Memory B cell (primary cell): Measurements from ENCODE around the gene ABCF3.

Experiments
- ATAC-seq: fragments of 150-1000 bp; cut with Tn5 transposase; 2 replicates; pipeline ENCODE4 v1.10.0; 2021; ENCODE audit warnings: low read depth, mild to moderate bottlenecking, moderate library complexity
- DNase-seq, 2 donors: peaks; one replicate each; pipeline ENCODE4 v3.0.0; 2022; ENCODE audit warnings: low spot score in 2 of 2
- H3K27ac Mint-ChIP-seq: one replicate; pipeline ENCODE4 v1.8.0; 2022; ENCODE audit warnings: mild to moderate bottlenecking, moderate library complexity, mixed read lengths
- H3K27me3 Mint-ChIP-seq: one replicate; pipeline ENCODE4 v1.8.0; 2022; ENCODE audit warnings: mixed read lengths
- H3K36me3 Mint-ChIP-seq: one replicate; pipeline ENCODE4 v1.8.0; 2022; ENCODE audit warnings: mild to moderate bottlenecking, mixed read lengths
- H3K4me1 Mint-ChIP-seq: one replicate; pipeline ENCODE4 v1.8.0; 2022; ENCODE audit warnings: mixed read lengths
- H3K4me3 Mint-ChIP-seq: one replicate; pipeline ENCODE4 v1.8.0; 2022; ENCODE audit warnings: mild to moderate bottlenecking, moderate library complexity, mixed read lengths
- H3K9me3 Mint-ChIP-seq: one replicate; pipeline ENCODE4 v1.8.0; 2022; ENCODE audit warnings: mixed read lengths

Gene ABCF3

GRCh38 chr3:184222521-184222920 lies 36.5 kb downstream of the ABCF3 start:
- no peak overlapping the region for H3K4me3 Mint-ChIP-seq

GRCh38 chr3:184223946-184224345 lies 37.9 kb downstream of the ABCF3 start:
- Mint-ChIP-seq H3K27me3 (peaks cover 22% of the 10 kb centered on the region), H3K4me3 (no peak overlapping the region), H3K27ac (no peak overlapping the region), H3K4me1 (peaks cover 5% of the 10 kb centered on the region), H3K36me3 (no peaks in the 10 kb centered on the region), H3K9me3 (no peaks in the 10 kb centered on the region)
- DNase-seq: no peak
- ATAC-seq: no peak

More at GRCh38 chr3:184222521-184222920, 36.5 kb downstream of the ABCF3 start:
- H3K27ac Mint-ChIP-seq: no peak overlapping the region
- no peaks in the 10 kb centered on the region for H3K9me3 Mint-ChIP-seq
- no peak for DNase-seq
- peaks cover 17% of the 10 kb centered on the region for H3K27me3 Mint-ChIP-seq
- H3K4me1 Mint-ChIP-seq: peaks cover under 1% of the 10 kb centered on the region
- no peak for ATAC-seq
- H3K36me3 Mint-ChIP-seq: no peaks in the 10 kb centered on the region

- H3K36me3 Mint-ChIP-seq: no peaks in the 10 kb centered on the region
- peaks cover 31% of the 10 kb centered on the region for H3K27me3 Mint-ChIP-seq
- peaks cover 11% of the 10 kb centered on the region for H3K4me1 Mint-ChIP-seq
- no peak overlapping the region for H3K27ac Mint-ChIP-seq
- DNase-seq: peak; percentile 48 to 58
- no peak overlapping the region for H3K4me3 Mint-ChIP-seq
- H3K9me3 Mint-ChIP-seq: no peaks in the 10 kb centered on the region
- ATAC-seq: peak; percentile 11
These were observed 41.5 kb downstream of the ABCF3 start for GRCh38 chr3:184227481-184227935.

GRCh38 chr3:184228376-184229137 lies 42.6 kb downstream of the ABCF3 start:
- Mint-ChIP-seq H3K4me3 (peak overlapping the region; percentile 77), H3K27ac (no peak overlapping the region), H3K9me3 (no peaks in the 10 kb centered on the region), H3K36me3 (no peaks in the 10 kb centered on the region), H3K4me1 (peaks cover 11% of the 10 kb centered on the region), H3K27me3 (peaks cover 35% of the 10 kb centered on the region)
- no peak for ATAC-seq
- no peak for DNase-seq

GRCh38 chr3:184229394-184230080 lies 43.5 kb downstream of the ABCF3 start, which contains the start of gene VWA5B2:
TSS of gene VWA5B2 (plus strand) at chr3:184229585. CDS start at chr3:184230529, 944 bp downstream.
- Mint-ChIP-seq H3K27ac (no peak within 1 kb of the TSS), H3K9me3 (no peaks in the 10 kb centered on the region), H3K4me1 (peaks cover 11% of the 10 kb centered on the region), H3K27me3 (peaks cover 32% of the 10 kb centered on the region), H3K36me3 (no peaks in the 10 kb centered on the region), H3K4me3 (peak within 1 kb of the TSS; percentile 77)
- peak; percentile 79 to 81 for DNase-seq
- peak; percentile 96 for ATAC-seq

GRCh38 chr3:184230081-184230602 lies 44.1 kb downstream of the ABCF3 start:
- Mint-ChIP-seq H3K27ac (no peak overlapping the region), H3K4me1 (peaks cover 11% of the 10 kb centered on the region), H3K27me3 (peaks cover 31% of the 10 kb centered on the region), H3K36me3 (no peaks in the 10 kb centered on the region), H3K4me3 (peak overlapping the region; percentile 32), H3K9me3 (no peaks in the 10 kb centered on the region)
- DNase-seq (peak in 1 of 2 donors; percentile 30), ATAC-seq (no peak)

- Mint-ChIP-seq H3K9me3 (no peaks in the 10 kb centered on the region), H3K4me3 (peak overlapping the region; percentile 64), H3K4me1 (peaks cover 11% of the 10 kb centered on the region), H3K27me3 (peaks cover 29% of the 10 kb centered on the region), H3K27ac (no peak overlapping the region), H3K36me3 (no peaks in the 10 kb centered on the region)
- ATAC-seq (no peak), DNase-seq (no peak)
These were observed 44.9 kb downstream of the ABCF3 start for GRCh38 chr3:184230603-184231528.

GRCh38 chr3:184231671-184232070 lies 45.7 kb downstream of the ABCF3 start:
- peak overlapping the region; percentile 64 for H3K4me3 Mint-ChIP-seq
- peaks cover 29% of the 10 kb centered on the region for H3K27me3 Mint-ChIP-seq
- no peak overlapping the region for H3K27ac Mint-ChIP-seq
- H3K36me3 Mint-ChIP-seq: no peaks in the 10 kb centered on the region
- H3K9me3 Mint-ChIP-seq: no peaks in the 10 kb centered on the region
- peaks cover 11% of the 10 kb centered on the region for H3K4me1 Mint-ChIP-seq
- DNase-seq (no peak), ATAC-seq (no peak)

GRCh38 chr3:184233127-184233843 lies 47.3 kb downstream of the ABCF3 start:
- Mint-ChIP-seq H3K27ac (no peak overlapping the region), H3K27me3 (peaks cover 22% of the 10 kb centered on the region), H3K4me3 (no peak overlapping the region), H3K36me3 (no peaks in the 10 kb centered on the region), H3K4me1 (peaks cover 12% of the 10 kb centered on the region), H3K9me3 (no peaks in the 10 kb centered on the region)
- ATAC-seq (no peak), DNase-seq (no peak)

- Mint-ChIP-seq H3K27ac (no peak overlapping the region), H3K27me3 (peaks cover 18% of the 10 kb centered on the region), H3K9me3 (peaks cover 2% of the 10 kb centered on the region), H3K4me1 (peaks cover 8% of the 10 kb centered on the region), H3K36me3 (peaks cover 2% of the 10 kb centered on the region), H3K4me3 (no peak overlapping the region)
- DNase-seq (no peak), ATAC-seq (no peak)
These were observed 48.2 kb downstream of the ABCF3 start for GRCh38 chr3:184234224-184234623.

GRCh38 chr3:184234671-184235380 lies 48.8 kb downstream of the ABCF3 start:
- DNase-seq: no peak

GRCh38 chr3:184235381-184236032 lies 49.5 kb downstream of the ABCF3 start:
- no peak for DNase-seq
- H3K4me3 Mint-ChIP-seq: no peak overlapping the region
- peaks cover 2% of the 10 kb centered on the region for H3K9me3 Mint-ChIP-seq
- no peak overlapping the region for H3K27ac Mint-ChIP-seq
- peaks cover 18% of the 10 kb centered on the region for H3K27me3 Mint-ChIP-seq
- no peak for ATAC-seq
- H3K4me1 Mint-ChIP-seq: peaks cover 8% of the 10 kb centered on the region
- peaks cover 2% of the 10 kb centered on the region for H3K36me3 Mint-ChIP-seq

More at GRCh38 chr3:184234671-184235380, 48.8 kb downstream of the ABCF3 start:
- Mint-ChIP-seq H3K4me1 (peaks cover 8% of the 10 kb centered on the region), H3K27ac (no peak overlapping the region), H3K9me3 (peaks cover 2% of the 10 kb centered on the region), H3K27me3 (peaks cover 18% of the 10 kb centered on the region), H3K36me3 (peaks cover 2% of the 10 kb centered on the region), H3K4me3 (no peak overlapping the region)
- ATAC-seq: no peak
